ENCODE measurements around the gene CISD3. TPM values are rescaled to one million over a fixed set of nuclear protein-coding genes. Genes with fewer than 3 reads are reported as not detected.

CISD3 gene
- total RNA-seq, 1 donor = 6.5 TPM

GRCh38 chr17:38749223-38750043, 19.3 kb downstream of the CISD3 start:
- peak; percentile 9 for TF ChIP-seq CTCF (IDR thresholded peaks at IDR 0.05; ENCODE audit: insufficient read depth, low read length)
- H3K4me3 ChIP-seq (ENCODE audit: low read depth, low read length) = peak overlapping the region; percentile 86
- DNase-seq (ENCODE audit: low read depth) = peak; percentile 68

- no peak for DNase-seq (ENCODE audit: low read depth)
- no peak for TF ChIP-seq CTCF (IDR thresholded peaks at IDR 0.05; ENCODE audit: insufficient read depth, low read length)
- H3K4me3 ChIP-seq (ENCODE audit: low read depth, low read length) = peak overlapping the region; percentile 86
Observed at GRCh38 chr17:38750044-38750311, 19.8 kb downstream of the CISD3 start.

- no peak for TF ChIP-seq CTCF (IDR thresholded peaks at IDR 0.05; ENCODE audit: insufficient read depth, low read length)
- H3K4me3 ChIP-seq (ENCODE audit: low read depth, low read length) = peak overlapping the region; percentile 86
- DNase-seq (ENCODE audit: low read depth) = peak; percentile 21
Observed at GRCh38 chr17:38750312-38751121, 20.4 kb downstream of the CISD3 start.

- DNase-seq (ENCODE audit: low read depth) = no peak
- TF ChIP-seq CTCF (IDR thresholded peaks at IDR 0.05; ENCODE audit: insufficient read depth, low read length) = no peak
- peak overlapping the region; percentile 54 for H3K4me3 ChIP-seq (ENCODE audit: low read depth, low read length)
Observed at GRCh38 chr17:38751144-38751807, 21.1 kb downstream of the CISD3 start.

GRCh38 chr17:38751808-38752307, 21.7 kb downstream of the CISD3 start:
- no peak for TF ChIP-seq CTCF (IDR thresholded peaks at IDR 0.05; ENCODE audit: insufficient read depth, low read length)
- peak; percentile 89 for DNase-seq (ENCODE audit: low read depth)
- H3K4me3 ChIP-seq (ENCODE audit: low read depth, low read length) = peak overlapping the region; percentile 100

- peak; percentile 100 for DNase-seq (ENCODE audit: low read depth)
- peak within 1 kb of the TSS; percentile 100 for H3K4me3 ChIP-seq (ENCODE audit: low read depth, low read length)
- no peak for TF ChIP-seq CTCF (IDR thresholded peaks at IDR 0.05; ENCODE audit: insufficient read depth, low read length)
Observed at GRCh38 chr17:38752308-38753070, 22.3 kb downstream of the CISD3 start, which contains the start of gene PSMB3. PSMB3 (plus strand) TSS chr17:38752741; CDS start chr17:38752827, 86 bp downstream.

Measured in fibroblast of the aortic adventitia (primary cell).